Spleen (tissue), 11 donors: Measurements from ENCODE around the gene PCSK6. TPM values are rescaled to one million over a fixed set of nuclear protein-coding genes. Genes with fewer than 3 reads are reported as not detected.

Experiments
- DNase-seq: peaks from one replicate; pipeline ENCODE4 v3.0.0-alpha.2; 2020
- H3K27ac ChIP-seq, 8 donors: fragments of 200-600 bp; sonication (generic) in 7 of 8; 1 replicate in 4 of 8; 2 replicates in 4 of 8; pipeline versions ENCODE4 v1.5.0 to v1.8.0; 2016 to 2021; ENCODE audit warnings: inconsistent platforms in 4 of 8, mild to moderate bottlenecking in 4 of 8, moderate library complexity in 1 of 8
- H3K27me3 ChIP-seq, 7 donors: fragments of 200-600 bp; sonication (generic) in 6 of 7; replicated peaks in 1 of 7; 1 replicate in 4 of 7; 2 replicates in 3 of 7; pipeline versions ENCODE4 v1.5.0 to v1.8.0; 2016 to 2021; ENCODE audit warnings: inconsistent platforms in 3 of 7, mild to moderate bottlenecking in 1 of 7
- H3K36me3 ChIP-seq, 6 donors: fragments of 200-600 bp; sonication (generic) in 5 of 6; 1 replicate in 4 of 6; 2 replicates in 2 of 6; pipeline versions ENCODE4 v1.5.0 to v1.8.0; 2016 to 2021; ENCODE audit warnings: inconsistent platforms in 2 of 6
- H3K4me1 ChIP-seq, 6 donors: fragments of 200-600 bp; sonication (generic) in 5 of 6; 1 replicate in 3 of 6; 2 replicates in 3 of 6; pipeline versions ENCODE4 v1.5.0 to v1.8.0; 2016 to 2021; ENCODE audit warnings: inconsistent platforms in 3 of 6
- H3K4me3 ChIP-seq, 8 donors: fragments of 200-600 bp; sonication (generic) in 7 of 8; 1 replicate in 4 of 8; 2 replicates in 4 of 8; pipeline versions ENCODE4 v1.5.0 to v1.8.0; 2016 to 2021; ENCODE audit warnings: inconsistent platforms in 4 of 8, mild to moderate bottlenecking in 4 of 8, moderate library complexity in 2 of 8
- H3K9me3 ChIP-seq, 8 donors: fragments of 200-600 bp; sonication (generic) in 7 of 8; 1 replicate in 4 of 8; 2 replicates in 4 of 8; pipeline versions ENCODE4 v1.5.0 to v1.8.0; 2016 to 2021; ENCODE audit warnings: inconsistent platforms in 4 of 8
- CTCF ChIP-seq, 11 experiments: fragments of 200-600 bp in 7 of 11; fragments of 450-650 bp in 4 of 11; sonication (generic) in 4 of 11; IDR thresholded peaks in 8 of 11; conservative IDR thresholded peaks in 3 of 11; 1 replicate in 7 of 11; 2 replicates in 4 of 11; pipeline versions ENCODE4 v1.4.0 to v1.8.0; 2016 to 2021; ENCODE audit warnings: antibody characterized with exemption in 11 of 11, inconsistent platforms in 4 of 11, mild to moderate bottlenecking in 1 of 11
- POLR2A ChIP-seq, 3 donors: fragments of 450-650 bp; IDR thresholded peaks; one replicate each; pipeline ENCODE4 v1.5.1; 2017; ENCODE audit warnings: antibody characterized with exemption in 3 of 3, mild to moderate bottlenecking in 1 of 3
- POLR2AphosphoS5 ChIP-seq, 3 donors: sonication (generic); formaldehyde crosslinking; IDR thresholded peaks; one replicate each; pipeline ENCODE4 v1.5.1; 2017; ENCODE audit warnings: antibody characterized with exemption in 3 of 3
- WGBS, 5 donors: extraction: QIAGEN DNeasy Blood & Tissue Kit in 3 of 5; methylation state at CpG; one replicate each; pipeline versions ENCODE4 v1.1.5 to v1.1.7; 2013 to 2018; 5-methylcytosine and 5-hydroxymethylcytosine counted together
- intact Hi-C: fragments of 100-400 bp; cut with DNase I; formaldehyde crosslinking; loops from one replicate; pipeline ENCODE4 v1.15.0; 2023; ENCODE audit warnings: low total_unique reads
- polyA plus RNA-seq, 3 donors: library from polyadenylated mRNA; stranded (reverse); fragments of 200-250 nt; gene quantifications; one replicate each; pipeline ENCODE4 v1.2.1, GENCODE V29; 2013
- total RNA-seq, 7 donors: library from RNA; depleted of rRNA in 3 of 7; stranded (reverse); fragments of >200 nt in 3 of 7; fragmentation: NEBNext Ultra II Directional in 4 of 7; extraction: Animal tissue kit (Norgen Biotek cat#: 25700) in 4 of 7; gene quantifications; one replicate each; pipeline versions ENCODE4 v1.1.0 to v1.2.1, GENCODE V29; 2016 to 2021
- donor health status: healthy with polysubstance abuse.
- donor health status: DM: no; HTN: no; CAD: no; lungs with moderate emphysema.
- donor health status: DM: no; HTN: no; CAD: no.
- donor health status: Bipolar disorder and iron deficiency.
- donor health status: healthy.
- donor health status: DM: no; HTN: no; CAD: no.
- donor health status: DM: yes; HTN: yes; CAD: no.

Gene PCSK6
- total and polyA plus RNA-seq, 10 donors: 10.0 to 403 (median 252) TPM

GRCh38 chr15:101322854-101323477, 166.5 kb downstream of the PCSK6 start:
- Histone ChIP-seq H3K4me3 (no peak overlapping the region), H3K4me1 (peaks cover 0 to 19% (median 12%) of the 10 kb centered on the region in 6 donors), H3K27ac (no peak overlapping the region), H3K27me3 (peaks cover 0 to 56% (median 0%) of the 10 kb centered on the region in 7 donors), H3K36me3 (peaks cover 0 to 99% (median 13%) of the 10 kb centered on the region in 6 donors), H3K9me3 (no peaks in the 10 kb centered on the region)
- no peak for TF ChIP-seq POLR2A (IDR thresholded peaks at IDR 0.05)
- TF ChIP-seq POLR2AphosphoS5 (IDR thresholded peaks at IDR 0.05): no peak
- no peak for TF ChIP-seq CTCF (IDR thresholded peaks at IDR 0.05 in 8 of 11, conservative IDR thresholded peaks at IDR 0.05 in 3 of 11)
- WGBS, 5 donors: 78 to 85% (median 80%) methylated on average over 14 to 17 of the region's 17 CpGs
- intact Hi-C loops: no loop called here
- DNase-seq: peak; percentile 43

GRCh38 chr15:101322016-101322695, 167.4 kb downstream of the PCSK6 start:
- DNase-seq: no peak
- WGBS, 5 donors: 86 to 94% (median 92%) methylated on average over 21 of the region's 21 CpGs

GRCh38 chr15:101320501-101321052, 168.9 kb downstream of the PCSK6 start:
- H3K27ac ChIP-seq: peak overlapping the region in 7 of 8 donors; percentile 8 to 77 (median 51)
- intact Hi-C loops: no loop called here
- peaks cover 0 to 18% (median 11%) of the 10 kb centered on the region in 6 donors for H3K4me1 ChIP-seq
- H3K27me3 ChIP-seq: peaks cover 0 to 42% (median 0%) of the 10 kb centered on the region in 7 donors
- DNase-seq: peak; percentile 88
- TF ChIP-seq POLR2AphosphoS5 (IDR thresholded peaks at IDR 0.05) (peak in 2 of 3 donors; percentile 63 to 78), POLR2A (IDR thresholded peaks at IDR 0.05) (no peak), CTCF (IDR thresholded peaks at IDR 0.05 in 8 of 11, conservative IDR thresholded peaks at IDR 0.05 in 3 of 11) (peak; percentile 25 to 71 (median 48))
- H3K36me3 ChIP-seq: peaks cover 0 to 98% (median 19%) of the 10 kb centered on the region in 6 donors
- 15 to 28% (median 18%) methylated on average over 19 to 21 of the region's 21 CpGs for WGBS, 5 donors
- H3K9me3 ChIP-seq: no peaks in the 10 kb centered on the region
- H3K4me3 ChIP-seq: peak overlapping the region in 2 of 8 donors; percentile 12 to 52

More at GRCh38 chr15:101322016-101322695, 167.4 kb downstream of the PCSK6 start:
- peaks cover 0 to 98% (median 14%) of the 10 kb centered on the region in 6 donors for H3K36me3 ChIP-seq
- TF ChIP-seq POLR2A (IDR thresholded peaks at IDR 0.05) (no peak), POLR2AphosphoS5 (IDR thresholded peaks at IDR 0.05) (no peak), CTCF (IDR thresholded peaks at IDR 0.05 in 8 of 11, conservative IDR thresholded peaks at IDR 0.05 in 3 of 11) (no peak)
- no peak overlapping the region for H3K27ac ChIP-seq
- intact Hi-C loops: no loop called here
- H3K9me3 ChIP-seq: no peaks in the 10 kb centered on the region
- H3K4me1 ChIP-seq: peaks cover 0 to 18% (median 12%) of the 10 kb centered on the region in 6 donors
- H3K27me3 ChIP-seq: peaks cover 0 to 48% (median 0%) of the 10 kb centered on the region in 7 donors
- H3K4me3 ChIP-seq: no peak overlapping the region
